ENCODE results near the gene LIN7C.

The LIN7C gene

DNA sequence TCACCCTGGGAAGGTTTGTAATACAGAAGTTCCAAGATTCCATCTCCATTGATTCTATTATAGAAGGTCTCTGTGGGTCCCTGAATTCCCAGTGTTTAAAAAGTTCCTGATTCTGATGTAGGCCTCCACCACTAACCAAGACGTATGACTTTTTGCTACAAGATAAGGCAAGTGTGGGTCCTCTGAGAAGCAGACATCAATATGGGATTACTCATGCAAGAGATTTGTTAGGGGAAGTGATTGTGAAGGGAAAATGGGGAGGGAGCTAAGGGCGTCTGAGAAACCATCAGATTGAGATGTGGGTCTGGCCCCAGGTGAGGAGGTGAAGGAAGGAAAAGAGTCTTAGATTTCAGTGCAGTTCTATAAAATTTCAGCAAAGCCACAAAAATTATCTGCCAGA, 23.8 kb downstream of the LIN7C start:
- H3K36me3 ChIP-seq (ENCODE audit: low read depth): no peaks in the 10 kb centered on the region
- no peaks in the 10 kb centered on the region for H3K4me1 ChIP-seq (ENCODE audit: insufficient read depth, poor library complexity, severe bottlenecking)
- no peak for ATAC-seq (ENCODE audit: low read depth)
- H3K9me3 ChIP-seq (ENCODE audit: severe bottlenecking): no peaks in the 10 kb centered on the region
- TF ChIP-seq, protein P1, sequence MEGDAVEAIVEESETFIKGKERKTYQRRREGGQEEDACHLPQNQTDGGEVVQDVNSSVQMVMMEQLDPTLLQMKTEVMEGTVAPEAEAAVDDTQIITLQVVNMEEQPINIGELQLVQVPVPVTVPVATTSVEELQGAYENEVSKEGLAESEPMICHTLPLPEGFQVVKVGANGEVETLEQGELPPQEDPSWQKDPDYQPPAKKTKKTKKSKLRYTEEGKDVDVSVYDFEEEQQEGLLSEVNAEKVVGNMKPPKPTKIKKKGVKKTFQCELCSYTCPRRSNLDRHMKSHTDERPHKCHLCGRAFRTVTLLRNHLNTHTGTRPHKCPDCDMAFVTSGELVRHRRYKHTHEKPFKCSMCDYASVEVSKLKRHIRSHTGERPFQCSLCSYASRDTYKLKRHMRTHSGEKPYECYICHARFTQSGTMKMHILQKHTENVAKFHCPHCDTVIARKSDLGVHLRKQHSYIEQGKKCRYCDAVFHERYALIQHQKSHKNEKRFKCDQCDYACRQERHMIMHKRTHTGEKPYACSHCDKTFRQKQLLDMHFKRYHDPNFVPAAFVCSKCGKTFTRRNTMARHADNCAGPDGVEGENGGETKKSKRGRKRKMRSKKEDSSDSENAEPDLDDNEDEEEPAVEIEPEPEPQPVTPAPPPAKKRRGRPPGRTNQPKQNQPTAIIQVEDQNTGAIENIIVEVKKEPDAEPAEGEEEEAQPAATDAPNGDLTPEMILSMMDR (IDR thresholded peaks at IDR 0.05; ENCODE audit: poor library complexity, severe bottlenecking): no peak
- DNase-seq (ENCODE audit: low spot score): no peak
- no peak overlapping the region for H3K27ac ChIP-seq (ENCODE audit: poor library complexity, severe bottlenecking)
- no peak overlapping the region for H3K4me3 ChIP-seq (ENCODE audit: severe bottlenecking)
- H3K27me3 ChIP-seq (ENCODE audit: insufficient read depth, poor library complexity, severe bottlenecking): no peaks in the 10 kb centered on the region

DNA sequence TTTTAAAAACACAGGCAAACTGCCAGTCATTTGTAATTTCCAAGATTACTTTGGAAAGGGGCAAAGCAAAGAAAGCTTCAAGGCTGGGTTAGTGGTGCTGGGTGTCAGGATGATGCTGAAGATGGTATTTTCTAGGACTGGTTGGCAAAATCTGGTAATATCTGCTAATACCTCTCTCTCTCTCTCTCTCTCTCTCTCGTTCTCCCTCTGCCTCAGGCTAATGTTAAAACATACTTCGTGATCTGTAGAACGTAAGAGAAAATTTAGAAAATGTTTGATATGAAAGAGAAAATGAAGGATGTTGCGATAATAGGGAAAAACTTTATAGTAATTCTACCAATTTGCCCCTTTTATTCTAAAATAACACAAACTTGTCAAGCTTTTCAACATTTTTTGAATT, 24.6 kb downstream of the LIN7C start:
- no peak overlapping the region for H3K4me3 ChIP-seq (ENCODE audit: severe bottlenecking)
- TF ChIP-seq, protein P1 (IDR thresholded peaks at IDR 0.05; ENCODE audit: poor library complexity, severe bottlenecking): no peak
- no peaks in the 10 kb centered on the region for H3K27me3 ChIP-seq (ENCODE audit: insufficient read depth, poor library complexity, severe bottlenecking)
- DNase-seq (ENCODE audit: low spot score) (no peak), ATAC-seq (ENCODE audit: low read depth) (no peak)
- H3K36me3 ChIP-seq (ENCODE audit: low read depth): no peaks in the 10 kb centered on the region
- no peaks in the 10 kb centered on the region for H3K4me1 ChIP-seq (ENCODE audit: insufficient read depth, poor library complexity, severe bottlenecking)
- H3K9me3 ChIP-seq (ENCODE audit: severe bottlenecking): no peaks in the 10 kb centered on the region
- H3K27ac ChIP-seq (ENCODE audit: poor library complexity, severe bottlenecking): no peak overlapping the region

DNA sequence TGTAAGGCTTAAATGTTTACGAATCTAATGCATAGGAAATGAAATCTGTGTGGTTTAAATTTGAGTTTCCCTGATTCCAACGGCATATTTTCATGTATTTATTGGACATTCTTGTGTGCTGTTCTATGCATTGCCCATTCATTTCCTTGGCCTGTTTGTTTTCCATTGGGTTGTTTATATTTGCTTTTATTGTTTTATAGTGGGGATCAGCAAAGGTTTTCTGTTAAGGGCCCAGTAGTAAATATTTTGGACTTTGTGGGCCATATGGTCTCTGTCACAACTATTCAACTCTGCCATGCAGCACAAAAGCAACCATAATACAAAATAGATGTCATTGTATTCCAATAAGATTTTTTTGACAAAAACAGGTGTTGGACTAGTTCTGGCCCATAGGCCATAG, 28.7 kb downstream of the LIN7C start:
- ATAC-seq (ENCODE audit: low read depth): no peak
- no peaks in the 10 kb centered on the region for H3K36me3 ChIP-seq (ENCODE audit: low read depth)
- TF ChIP-seq, protein P1 (IDR thresholded peaks at IDR 0.05; ENCODE audit: poor library complexity, severe bottlenecking): no peak

DNA sequence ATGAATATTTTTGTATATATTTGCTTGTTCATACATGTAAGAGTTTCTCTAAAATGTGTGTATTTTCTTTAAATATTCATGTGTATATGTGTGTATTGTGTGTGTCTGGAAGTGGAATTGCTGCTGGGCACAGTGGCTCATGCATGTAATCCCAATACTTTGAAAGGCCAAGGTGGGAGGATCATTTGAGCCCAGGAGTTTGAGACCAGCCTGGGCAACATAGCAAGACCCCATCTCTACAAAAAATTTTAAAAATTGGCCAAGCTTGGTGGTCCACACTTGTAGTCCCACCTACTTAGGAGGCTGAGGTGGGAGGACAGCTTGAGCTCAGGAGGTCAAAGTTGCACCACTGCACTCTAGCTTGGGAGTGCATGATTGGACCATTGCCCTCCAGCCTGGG, 29.3 kb downstream of the LIN7C start:
- Histone ChIP-seq H3K4me1 (ENCODE audit: insufficient read depth, poor library complexity, severe bottlenecking) (no peaks in the 10 kb centered on the region), H3K27ac (ENCODE audit: poor library complexity, severe bottlenecking) (no peak overlapping the region), H3K27me3 (ENCODE audit: insufficient read depth, poor library complexity, severe bottlenecking) (no peaks in the 10 kb centered on the region), H3K36me3 (ENCODE audit: low read depth) (no peaks in the 10 kb centered on the region), H3K4me3 (ENCODE audit: severe bottlenecking) (no peak overlapping the region), H3K9me3 (ENCODE audit: severe bottlenecking) (no peaks in the 10 kb centered on the region)
- ATAC-seq (ENCODE audit: low read depth): no peak
- no peak for DNase-seq (ENCODE audit: low spot score)
- TF ChIP-seq, protein P1 (IDR thresholded peaks at IDR 0.05; ENCODE audit: poor library complexity, severe bottlenecking): no peak

More for the DNA sequence above, 28.7 kb downstream of the LIN7C start:
- Histone ChIP-seq H3K27ac (ENCODE audit: poor library complexity, severe bottlenecking) (no peak overlapping the region), H3K27me3 (ENCODE audit: insufficient read depth, poor library complexity, severe bottlenecking) (no peaks in the 10 kb centered on the region), H3K9me3 (ENCODE audit: severe bottlenecking) (no peaks in the 10 kb centered on the region), H3K4me3 (ENCODE audit: severe bottlenecking) (no peak overlapping the region), H3K4me1 (ENCODE audit: insufficient read depth, poor library complexity, severe bottlenecking) (no peaks in the 10 kb centered on the region)
- DNase-seq (ENCODE audit: low spot score): no peak

DNA sequence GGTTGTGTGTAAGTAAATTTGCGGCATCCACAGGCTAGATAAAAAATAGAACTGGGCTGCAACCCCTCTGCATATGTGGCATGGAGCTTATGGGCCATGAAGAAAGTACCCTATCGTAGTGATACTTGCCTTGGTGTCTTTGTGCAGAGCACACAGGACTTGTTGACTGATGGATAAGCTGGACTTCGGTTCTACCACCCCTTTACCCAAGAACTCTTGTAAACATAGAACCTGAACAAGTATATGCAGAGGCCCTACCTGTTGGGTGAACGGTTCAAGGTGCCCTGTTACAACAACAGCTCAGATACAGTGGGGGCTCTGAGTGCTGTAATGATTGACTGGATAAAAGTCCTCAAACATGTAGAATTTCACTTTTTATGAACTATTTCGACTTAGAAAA, 30.9 kb downstream of the LIN7C start:
- DNase-seq (ENCODE audit: low spot score) (no peak), ATAC-seq (ENCODE audit: low read depth) (no peak)
- no peaks in the 10 kb centered on the region for H3K27me3 ChIP-seq (ENCODE audit: insufficient read depth, poor library complexity, severe bottlenecking)
- H3K9me3 ChIP-seq (ENCODE audit: severe bottlenecking): no peaks in the 10 kb centered on the region
- no peak overlapping the region for H3K4me3 ChIP-seq (ENCODE audit: severe bottlenecking)
- H3K4me1 ChIP-seq (ENCODE audit: insufficient read depth, poor library complexity, severe bottlenecking): no peaks in the 10 kb centered on the region
- TF ChIP-seq, protein P1 (IDR thresholded peaks at IDR 0.05; ENCODE audit: poor library complexity, severe bottlenecking): no peak
- H3K36me3 ChIP-seq (ENCODE audit: low read depth): no peaks in the 10 kb centered on the region
- no peak overlapping the region for H3K27ac ChIP-seq (ENCODE audit: poor library complexity, severe bottlenecking)

Measured in RWPE2 (cell line).